Smooth muscle cell (in vitro differentiated cells): ENCODE measurements around the gene DIAPH3. TPM values are rescaled to one million over a fixed set of nuclear protein-coding genes. Genes with fewer than 3 reads are reported as not detected.

Experiments used
- DNase-seq: peaks from one replicate; lab custom pipeline; 2025; ENCODE audit not compliant: unreplicated experiment; lab: John Stamatoyannopoulos, UW
- H2AFZ ChIP-seq: fragments of 200-600 bp; sonication (generic); 2 replicates; pipeline ENCODE4 v1.6.0; 2016; ENCODE audit warnings: antibody characterized with exemption, low read depth, mild to moderate bottlenecking
- H3F3A ChIP-seq: fragments of 200-600 bp; sonication (generic); 2 replicates; pipeline ENCODE4 v1.6.0; 2017; ENCODE audit warnings: antibody characterized with exemption, low read depth
- H3K27ac ChIP-seq: fragments of 200-600 bp; sonication (generic); 2 replicates; pipeline ENCODE4 v1.5.1; 2016; ENCODE audit warnings: low read depth, mild to moderate bottlenecking
- H3K27me3 ChIP-seq: fragments of 200-600 bp; sonication (generic); 2 replicates; pipeline ENCODE4 v1.6.1; 2016; ENCODE audit warnings: low read depth, mild to moderate bottlenecking
- H3K36me3 ChIP-seq: fragments of 200-600 bp; sonication (generic); 2 replicates; pipeline ENCODE4 v1.5.1; 2016; ENCODE audit warnings: low read depth
- H3K4me1 ChIP-seq: fragments of 200-600 bp; sonication (generic); 2 replicates; pipeline ENCODE4 v1.5.1; 2016; ENCODE audit warnings: low read depth
- H3K4me2 ChIP-seq: fragments of 200-600 bp; sonication (generic); 2 replicates; pipeline ENCODE4 v1.6.0; 2016; ENCODE audit warnings: mild to moderate bottlenecking
- H3K4me3 ChIP-seq: fragments of 200-600 bp; sonication (generic); 2 replicates; pipeline ENCODE4 v1.5.1; 2016; ENCODE audit warnings: mild to moderate bottlenecking
- H3K79me2 ChIP-seq: fragments of 200-600 bp; sonication (generic); 2 replicates; pipeline ENCODE4 v1.6.0; 2016; ENCODE audit warnings: low read depth, mild to moderate bottlenecking
- H3K9ac ChIP-seq: fragments of 200-600 bp; sonication (generic); 2 replicates; pipeline ENCODE4 v1.6.0; 2016; ENCODE audit warnings: low read depth
- H3K9me3 ChIP-seq: fragments of 200-600 bp; sonication (generic); replicated peaks from 2 replicates; pipeline ENCODE4 v1.5.1; 2016; ENCODE audit warnings: low read depth
- H4K20me1 ChIP-seq: fragments of 200-600 bp; sonication (generic); 2 replicates; pipeline ENCODE4 v1.6.0; 2016; ENCODE audit warnings: low read depth
- WGBS: methylation state at CpG from one replicate; pipeline ENCODE4 v1.1.7; 2016; ENCODE audit warnings: low lambda C conversion rate; 5-methylcytosine and 5-hydroxymethylcytosine counted together
- polyA plus RNA-seq: library from polyadenylated mRNA; unstranded; fragments of >200 nt; fragmentation: Nextera tagmentation; extraction: Ambion mirVana; gene quantifications from 2 replicates; pipeline ENCODE4 v1.2.1, GENCODE V29; 2016
- total RNA-seq: library from RNA; depleted of rRNA; stranded (reverse); fragments of >200 nt; gene quantifications from 2 replicates; pipeline ENCODE4 v1.2.3, GENCODE V29; 2014
- TF ChIP-seq, protein P1 (sequence below): fragments of 200-600 bp; sonication (generic); IDR thresholded peaks from 2 replicates; pipeline ENCODE4 v1.5.1; 2017; ENCODE audit warnings: borderline replicate concordance, mild to moderate bottlenecking, antibody characterized with exemption; ENCODE audit not compliant: insufficient read depth, poor library complexity, severe bottlenecking

The DIAPH3 gene
- total and polyA plus RNA-seq, 2 experiments from 2014 or later: 6.8 to 9.5 TPM

DNA sequence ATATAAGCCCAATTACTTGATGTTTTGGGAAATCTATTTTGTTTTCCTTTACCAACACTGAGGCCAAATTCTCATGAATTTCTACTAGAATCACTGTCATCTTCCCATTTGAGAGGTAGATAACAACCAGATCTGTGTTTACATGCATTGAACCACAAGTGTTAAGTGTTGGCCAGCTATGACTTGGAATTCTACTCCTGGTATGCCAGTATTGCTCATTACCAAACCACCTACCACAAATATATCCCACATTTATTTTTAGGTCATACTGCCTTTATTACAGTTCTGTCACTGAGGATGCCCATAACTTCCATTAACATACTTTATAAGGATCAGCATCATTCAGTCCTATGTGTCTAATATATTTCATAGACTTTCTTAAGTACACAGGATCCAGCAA lies 328.9 kb downstream of the DIAPH3 start:
- Histone ChIP-seq H3K4me1 (no peaks in the 10 kb centered on the region), H3F3A (no peaks in the 10 kb centered on the region), H2AFZ (no peak overlapping the region), H4K20me1 (no peaks in the 10 kb centered on the region), H3K4me2 (no peak overlapping the region), H3K9me3 (no peaks in the 10 kb centered on the region), H3K27me3 (no peaks in the 10 kb centered on the region), H3K4me3 (no peak overlapping the region), H3K27ac (no peak overlapping the region), H3K36me3 (no peaks in the 10 kb centered on the region), H3K9ac (no peak overlapping the region), H3K79me2 (no peaks in the 10 kb centered on the region)
- no peak for DNase-seq
- TF ChIP-seq, protein P1, sequence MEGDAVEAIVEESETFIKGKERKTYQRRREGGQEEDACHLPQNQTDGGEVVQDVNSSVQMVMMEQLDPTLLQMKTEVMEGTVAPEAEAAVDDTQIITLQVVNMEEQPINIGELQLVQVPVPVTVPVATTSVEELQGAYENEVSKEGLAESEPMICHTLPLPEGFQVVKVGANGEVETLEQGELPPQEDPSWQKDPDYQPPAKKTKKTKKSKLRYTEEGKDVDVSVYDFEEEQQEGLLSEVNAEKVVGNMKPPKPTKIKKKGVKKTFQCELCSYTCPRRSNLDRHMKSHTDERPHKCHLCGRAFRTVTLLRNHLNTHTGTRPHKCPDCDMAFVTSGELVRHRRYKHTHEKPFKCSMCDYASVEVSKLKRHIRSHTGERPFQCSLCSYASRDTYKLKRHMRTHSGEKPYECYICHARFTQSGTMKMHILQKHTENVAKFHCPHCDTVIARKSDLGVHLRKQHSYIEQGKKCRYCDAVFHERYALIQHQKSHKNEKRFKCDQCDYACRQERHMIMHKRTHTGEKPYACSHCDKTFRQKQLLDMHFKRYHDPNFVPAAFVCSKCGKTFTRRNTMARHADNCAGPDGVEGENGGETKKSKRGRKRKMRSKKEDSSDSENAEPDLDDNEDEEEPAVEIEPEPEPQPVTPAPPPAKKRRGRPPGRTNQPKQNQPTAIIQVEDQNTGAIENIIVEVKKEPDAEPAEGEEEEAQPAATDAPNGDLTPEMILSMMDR: no peak

DNA sequence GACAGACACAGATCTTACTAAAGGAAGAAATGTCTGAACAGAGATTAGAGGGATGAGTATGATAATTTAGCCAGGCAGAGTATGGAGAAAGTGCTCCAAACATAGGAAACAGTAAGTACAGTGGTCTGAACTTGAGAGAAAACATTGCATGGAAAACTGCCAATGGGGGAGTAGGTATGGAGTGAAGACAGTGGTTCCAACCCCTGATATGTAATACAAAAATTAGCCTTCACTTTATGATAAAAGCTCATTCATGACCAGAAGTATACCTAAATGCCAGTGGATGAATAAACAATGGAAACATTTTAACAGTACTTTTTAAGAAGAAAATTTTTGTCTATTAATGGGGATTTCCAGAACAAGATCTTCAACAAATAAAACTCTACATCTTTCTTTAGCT lies 334.0 kb downstream of the DIAPH3 start:
- H3K4me3 ChIP-seq: no peak overlapping the region
- H3K36me3 ChIP-seq: no peaks in the 10 kb centered on the region
- no peak overlapping the region for H3K27ac ChIP-seq
- H3K9me3 ChIP-seq: no peaks in the 10 kb centered on the region
- no peaks in the 10 kb centered on the region for H3F3A ChIP-seq
- H3K79me2 ChIP-seq: no peaks in the 10 kb centered on the region
- H3K9ac ChIP-seq: no peak overlapping the region
- DNase-seq: no peak
- no peaks in the 10 kb centered on the region for H4K20me1 ChIP-seq
- TF ChIP-seq, protein P1: no peak
- no peaks in the 10 kb centered on the region for H3K27me3 ChIP-seq
- no peak overlapping the region for H2AFZ ChIP-seq
- H3K4me1 ChIP-seq: no peaks in the 10 kb centered on the region
- no peak overlapping the region for H3K4me2 ChIP-seq

DNA sequence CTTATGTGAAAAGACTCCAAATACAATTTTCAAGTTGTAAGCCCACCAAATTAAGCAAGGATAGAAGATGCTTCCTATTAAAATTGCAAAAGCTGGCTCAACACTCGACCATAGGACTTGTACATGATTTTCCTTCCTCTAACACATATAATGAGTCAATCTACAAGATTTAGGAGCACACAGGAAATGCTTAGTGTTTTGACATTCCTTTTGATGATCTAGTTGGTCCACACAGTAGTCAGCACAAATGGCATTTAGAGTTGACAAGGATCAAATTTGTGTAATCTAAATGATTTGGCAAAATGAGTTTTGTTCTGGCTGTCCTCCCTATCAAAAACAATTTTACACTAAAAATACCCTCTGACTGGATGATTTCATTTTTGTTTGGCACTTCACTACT lies 340.2 kb downstream of the DIAPH3 start:
- no peaks in the 10 kb centered on the region for H4K20me1 ChIP-seq
- no peaks in the 10 kb centered on the region for H3K27me3 ChIP-seq
- no peaks in the 10 kb centered on the region for H3K9me3 ChIP-seq
- H3K4me1 ChIP-seq: no peaks in the 10 kb centered on the region
- H3K27ac ChIP-seq: no peak overlapping the region
- DNase-seq: no peak
- H3F3A ChIP-seq: no peaks in the 10 kb centered on the region
- H3K9ac ChIP-seq: no peak overlapping the region
- H3K4me2 ChIP-seq: no peak overlapping the region
- H2AFZ ChIP-seq: no peak overlapping the region
- no peak overlapping the region for H3K4me3 ChIP-seq
- no peaks in the 10 kb centered on the region for H3K79me2 ChIP-seq
- no peaks in the 10 kb centered on the region for H3K36me3 ChIP-seq
- 33% methylated on average over 1 of the region's 1 CpG for WGBS
- TF ChIP-seq, protein P1: no peak

DNA sequence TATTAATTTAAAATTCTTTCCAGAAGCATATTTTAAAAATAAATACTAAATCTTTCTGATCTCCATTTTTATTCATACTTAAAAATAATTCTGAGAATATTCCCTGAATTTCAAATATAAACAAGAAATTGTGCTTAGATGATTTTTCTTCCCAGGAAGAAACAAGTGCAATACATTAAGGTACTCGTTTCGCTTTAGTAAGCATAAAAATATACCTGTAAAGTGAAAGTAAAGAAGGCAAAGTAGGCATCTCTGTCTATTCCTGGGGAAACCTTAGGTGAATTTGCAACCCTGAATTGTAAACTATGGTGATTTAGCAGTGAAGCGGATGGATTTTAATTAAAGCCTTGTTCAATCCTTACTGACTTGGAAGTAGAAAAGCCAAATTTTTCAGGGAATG lies 354.2 kb downstream of the DIAPH3 start:
- H3K27me3 ChIP-seq: no peaks in the 10 kb centered on the region
- H3K4me1 ChIP-seq: no peaks in the 10 kb centered on the region
- no peak overlapping the region for H3K27ac ChIP-seq
- no peak overlapping the region for H3K4me3 ChIP-seq
- 96% methylated on average over 3 of the region's 3 CpGs for WGBS
- no peak overlapping the region for H3K9ac ChIP-seq
- TF ChIP-seq, protein P1: no peak
- no peaks in the 10 kb centered on the region for H3K79me2 ChIP-seq
- H3K4me2 ChIP-seq: no peak overlapping the region
- H3F3A ChIP-seq: no peaks in the 10 kb centered on the region
- H3K36me3 ChIP-seq: no peaks in the 10 kb centered on the region
- no peaks in the 10 kb centered on the region for H4K20me1 ChIP-seq
- DNase-seq: no peak
- no peaks in the 10 kb centered on the region for H3K9me3 ChIP-seq
- H2AFZ ChIP-seq: no peak overlapping the region
